Measurements from ENCODE around the gene ART3.

DNA sequence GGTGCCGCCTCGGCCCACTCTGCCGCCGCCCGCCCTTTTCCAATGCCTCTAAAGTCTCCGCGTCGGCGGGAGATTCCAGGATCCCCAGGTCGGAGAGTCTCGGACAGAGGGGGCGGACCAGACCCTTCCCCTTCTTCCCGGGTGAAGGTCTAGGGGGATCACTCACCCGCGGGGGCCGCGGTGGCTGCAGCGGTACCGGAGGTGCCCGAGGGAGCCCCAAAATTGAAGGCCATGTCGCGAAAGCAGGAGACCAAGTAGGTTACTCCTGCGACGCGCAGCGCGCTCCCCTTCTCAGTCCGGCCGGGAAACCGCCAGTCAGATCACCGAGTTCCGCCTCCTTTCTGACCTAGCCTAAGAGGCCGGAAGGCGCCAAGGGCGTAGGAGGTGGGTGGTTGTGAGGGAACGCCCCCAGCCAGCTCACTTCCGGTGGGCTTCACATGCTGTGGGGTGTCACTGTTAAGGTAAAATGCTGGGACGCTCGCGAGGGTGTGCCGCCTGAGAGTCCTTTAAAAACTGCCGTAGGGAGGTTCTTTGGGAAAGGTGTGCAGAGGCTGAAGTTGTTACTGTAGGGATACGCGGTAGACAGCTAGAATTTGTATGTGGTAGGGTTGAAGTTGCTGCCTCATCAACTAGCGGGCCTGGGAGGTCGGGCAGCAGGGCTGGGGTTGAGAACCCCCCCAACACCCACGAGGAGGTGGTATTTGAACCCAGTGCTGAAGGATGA is 73.8 kb downstream of the ART3 start, which contains the start of gene NUP54:
- TF ChIP-seq POU5F1 (IDR thresholded peaks at IDR 0.05; ENCODE audit: low read depth, low read length) (no peak), HDAC2 (IDR thresholded peaks at IDR 0.05; ENCODE audit: borderline replicate concordance in 1 of 2, low read depth in 2 of 2, low read length in 2 of 2) (no peak; a peak in 1 of 4 replicates), CEBPB (IDR thresholded peaks at IDR 0.05; ENCODE audit: low read depth, low read length) (no peak), SIN3A (conservative IDR thresholded peaks at IDR 0.05 in 1 of 2, IDR thresholded peaks at IDR 0.05 in 1 of 2; ENCODE audit: low read depth in 1 of 2, low read length in 2 of 2) (peak; percentile 94 to 98)
- TF ChIP-seq, protein P1, sequence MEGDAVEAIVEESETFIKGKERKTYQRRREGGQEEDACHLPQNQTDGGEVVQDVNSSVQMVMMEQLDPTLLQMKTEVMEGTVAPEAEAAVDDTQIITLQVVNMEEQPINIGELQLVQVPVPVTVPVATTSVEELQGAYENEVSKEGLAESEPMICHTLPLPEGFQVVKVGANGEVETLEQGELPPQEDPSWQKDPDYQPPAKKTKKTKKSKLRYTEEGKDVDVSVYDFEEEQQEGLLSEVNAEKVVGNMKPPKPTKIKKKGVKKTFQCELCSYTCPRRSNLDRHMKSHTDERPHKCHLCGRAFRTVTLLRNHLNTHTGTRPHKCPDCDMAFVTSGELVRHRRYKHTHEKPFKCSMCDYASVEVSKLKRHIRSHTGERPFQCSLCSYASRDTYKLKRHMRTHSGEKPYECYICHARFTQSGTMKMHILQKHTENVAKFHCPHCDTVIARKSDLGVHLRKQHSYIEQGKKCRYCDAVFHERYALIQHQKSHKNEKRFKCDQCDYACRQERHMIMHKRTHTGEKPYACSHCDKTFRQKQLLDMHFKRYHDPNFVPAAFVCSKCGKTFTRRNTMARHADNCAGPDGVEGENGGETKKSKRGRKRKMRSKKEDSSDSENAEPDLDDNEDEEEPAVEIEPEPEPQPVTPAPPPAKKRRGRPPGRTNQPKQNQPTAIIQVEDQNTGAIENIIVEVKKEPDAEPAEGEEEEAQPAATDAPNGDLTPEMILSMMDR (IDR thresholded peaks at IDR 0.05; ENCODE audit: control extremely low read depth in 1 of 3, insufficient read depth in 1 of 3, low read depth in 1 of 3, low read length in 3 of 3), result no peak
